ENCODE data around the gene ZNF430. TPM values are rescaled to one million over a fixed set of nuclear protein-coding genes. Genes with fewer than 3 reads are reported as not detected.
A peak's percentile ranks its signal among the peaks of the same experiment; 100 is the strongest.

Gene ZNF430
- total and polyA plus RNA-seq, 2 donors (not counting 1 experiment from before 2014, with no cell fraction given) = 27.5 to 45.4 TPM

DNA sequence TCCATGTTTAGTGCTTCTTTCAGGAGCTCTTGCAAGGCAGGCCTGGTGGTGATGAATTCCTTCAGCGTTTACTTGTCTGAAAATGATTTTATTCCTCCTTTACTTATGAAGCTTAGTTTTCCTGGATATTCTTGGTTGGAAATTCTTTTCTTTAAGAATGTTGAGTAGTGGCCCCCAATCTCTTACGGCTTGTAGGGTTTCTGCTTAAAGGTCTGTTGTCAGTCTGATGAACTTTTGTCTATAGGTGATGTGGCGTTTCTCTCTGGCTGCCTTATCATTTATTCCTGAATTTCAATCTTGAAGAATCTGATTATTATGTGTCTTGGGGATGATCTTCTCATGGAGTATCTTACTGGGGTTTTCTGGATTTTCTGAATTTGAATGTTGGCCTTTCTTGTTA, 26.0 kb downstream of the ZNF430 start:
- Histone ChIP-seq H3K27ac (ENCODE audit: low read length in 2 of 2) (no peak overlapping the region), H3K9me3 (ENCODE audit: control extremely low read depth in 1 of 3, control insufficient read depth in 2 of 3, insufficient read depth in 1 of 3, low read length in 2 of 3) (peaks cover 12 to 43% (median 30%) of the 10 kb centered on the region in 3 donors), H4K20me1 (ENCODE audit: control insufficient read depth, insufficient read depth, low read length, poor library complexity, severe bottlenecking) (no peaks in the 10 kb centered on the region), H3K9ac (ENCODE audit: low read length) (no peak overlapping the region), H3K4me1 (ENCODE audit: control insufficient read depth in 2 of 2, insufficient read depth in 2 of 2, low read length in 2 of 2) (no peaks in the 10 kb centered on the region), H2AFZ (ENCODE audit: insufficient read depth, low read depth, low read length, poor library complexity, severe bottlenecking) (no peak overlapping the region), H3K4me3 (ENCODE audit: control extremely low read depth in 1 of 5, extremely low read depth in 1 of 5, insufficient read depth in 1 of 5, low read depth in 2 of 5, low read length in 4 of 5) (no peak overlapping the region), H3K27me3 (replicated peaks in 1 of 4; ENCODE audit: control extremely low read depth in 1 of 4, control insufficient read depth in 3 of 4, insufficient read depth in 4 of 4, low read length in 3 of 4) (no peaks in the 10 kb centered on the region), H3K79me2 (ENCODE audit: control insufficient read depth, insufficient read depth, low read length) (peaks cover 73% of the 10 kb centered on the region), H3K36me3 (replicated peaks in 1 of 2; ENCODE audit: control extremely low read depth in 1 of 2, control insufficient read depth in 1 of 2, extremely low read depth in 1 of 2, insufficient read depth in 2 of 2, low read length in 1 of 2) (peaks cover 12 to 49% of the 10 kb centered on the region in 2 experiments), H3K4me2 (replicated peaks; ENCODE audit: low read depth, low read length, poor library complexity, severe bottlenecking) (no peak overlapping the region)
- Mint-ChIP-seq H3K9me3 (ENCODE audit: insufficient read depth) (peaks cover 31% of the 10 kb centered on the region), H3K4me3 (no peak overlapping the region), H3K27ac (peak overlapping the region; percentile 27), H3K27me3 (no peaks in the 10 kb centered on the region), H3K4me1 (peaks cover 14% of the 10 kb centered on the region)
- TF ChIP-seq EZH2 (IDR thresholded peaks at IDR 0.05; ENCODE audit: borderline replicate concordance, insufficient read depth, low read depth, low read length, poor library complexity, severe bottlenecking) = no peak
- TF ChIP-seq, protein P1, sequence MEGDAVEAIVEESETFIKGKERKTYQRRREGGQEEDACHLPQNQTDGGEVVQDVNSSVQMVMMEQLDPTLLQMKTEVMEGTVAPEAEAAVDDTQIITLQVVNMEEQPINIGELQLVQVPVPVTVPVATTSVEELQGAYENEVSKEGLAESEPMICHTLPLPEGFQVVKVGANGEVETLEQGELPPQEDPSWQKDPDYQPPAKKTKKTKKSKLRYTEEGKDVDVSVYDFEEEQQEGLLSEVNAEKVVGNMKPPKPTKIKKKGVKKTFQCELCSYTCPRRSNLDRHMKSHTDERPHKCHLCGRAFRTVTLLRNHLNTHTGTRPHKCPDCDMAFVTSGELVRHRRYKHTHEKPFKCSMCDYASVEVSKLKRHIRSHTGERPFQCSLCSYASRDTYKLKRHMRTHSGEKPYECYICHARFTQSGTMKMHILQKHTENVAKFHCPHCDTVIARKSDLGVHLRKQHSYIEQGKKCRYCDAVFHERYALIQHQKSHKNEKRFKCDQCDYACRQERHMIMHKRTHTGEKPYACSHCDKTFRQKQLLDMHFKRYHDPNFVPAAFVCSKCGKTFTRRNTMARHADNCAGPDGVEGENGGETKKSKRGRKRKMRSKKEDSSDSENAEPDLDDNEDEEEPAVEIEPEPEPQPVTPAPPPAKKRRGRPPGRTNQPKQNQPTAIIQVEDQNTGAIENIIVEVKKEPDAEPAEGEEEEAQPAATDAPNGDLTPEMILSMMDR (IDR thresholded peaks at IDR 0.05) = no peak
- ATAC-seq (ENCODE audit: low read depth) (no peak), DNase-seq (no peak)
- 100% methylated on average over 2 of the region's 3 CpGs for WGBS (ENCODE audit: insufficient coverage)
- ChIA-PET CTCF (no interaction called here), POLR2A (no interaction called here)
- intact Hi-C loops (cut with micrococcal nuclease) = no loop called here

DNA sequence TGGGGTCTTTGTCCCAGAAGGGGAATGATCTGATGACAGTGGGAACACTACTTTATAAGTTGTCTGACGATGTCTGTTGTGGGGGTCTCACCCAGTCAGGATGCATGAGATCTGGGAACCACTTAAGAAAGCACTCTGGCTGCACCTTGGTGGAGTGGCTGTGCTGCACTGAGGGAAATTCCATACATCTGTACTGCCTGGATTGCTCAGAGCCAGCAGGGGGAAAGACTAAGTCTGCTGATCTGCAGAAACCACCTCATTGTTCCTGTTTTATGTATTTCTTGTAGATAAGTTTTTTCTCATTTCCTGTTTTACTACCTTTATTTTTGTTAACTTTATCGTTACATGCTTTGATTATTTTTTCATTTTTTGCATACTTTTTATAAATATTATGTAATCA, 27.3 kb downstream of the ZNF430 start:
- H3K4me1 Mint-ChIP-seq = peaks cover 14% of the 10 kb centered on the region
- Histone ChIP-seq H3K9ac (ENCODE audit: low read length) (no peak overlapping the region), H4K20me1 (ENCODE audit: control insufficient read depth, insufficient read depth, low read length, poor library complexity, severe bottlenecking) (no peaks in the 10 kb centered on the region), H2AFZ (ENCODE audit: insufficient read depth, low read depth, low read length, poor library complexity, severe bottlenecking) (no peak overlapping the region), H3K4me2 (replicated peaks; ENCODE audit: low read depth, low read length, poor library complexity, severe bottlenecking) (no peak overlapping the region), H3K79me2 (ENCODE audit: control insufficient read depth, insufficient read depth, low read length) (peaks cover 71% of the 10 kb centered on the region), H3K27me3 (replicated peaks in 1 of 4; ENCODE audit: control extremely low read depth in 1 of 4, control insufficient read depth in 3 of 4, insufficient read depth in 4 of 4, low read length in 3 of 4) (no peaks in the 10 kb centered on the region), H3K4me1 (ENCODE audit: control insufficient read depth in 2 of 2, insufficient read depth in 2 of 2, low read length in 2 of 2) (no peaks in the 10 kb centered on the region), H3K36me3 (replicated peaks in 1 of 2; ENCODE audit: control extremely low read depth in 1 of 2, control insufficient read depth in 1 of 2, extremely low read depth in 1 of 2, insufficient read depth in 2 of 2, low read length in 1 of 2) (peaks cover 19 to 47% of the 10 kb centered on the region in 2 experiments), H3K9me3 (ENCODE audit: control extremely low read depth in 1 of 3, control insufficient read depth in 2 of 3, insufficient read depth in 1 of 3, low read length in 2 of 3) (peaks cover 15 to 38% (median 38%) of the 10 kb centered on the region in 3 donors), H3K4me3 (ENCODE audit: control extremely low read depth in 1 of 5, extremely low read depth in 1 of 5, insufficient read depth in 1 of 5, low read depth in 2 of 5, low read length in 4 of 5) (no peak overlapping the region), H3K27ac (ENCODE audit: low read length in 2 of 2) (peak overlapping the region in 1 of 2 donors; percentile 34)
- H3K27ac Mint-ChIP-seq = no peak overlapping the region
- no peak for TF ChIP-seq EZH2 (IDR thresholded peaks at IDR 0.05; ENCODE audit: borderline replicate concordance, insufficient read depth, low read depth, low read length, poor library complexity, severe bottlenecking)
- TF ChIP-seq, protein P1 (IDR thresholded peaks at IDR 0.05) = no peak
- ChIA-PET POLR2A (no interaction called here), CTCF (interaction anchor here (0.6 kb wide), 1 partner anchor 317 kb away, joined by 3 read pairs; no protein-coding TSS in a partner anchor)
- H3K4me3 Mint-ChIP-seq = no peak overlapping the region
- intact Hi-C loops (cut with micrococcal nuclease) = no loop called here
- ATAC-seq (ENCODE audit: low read depth) = no peak
- peak; percentile 12 for DNase-seq
- H3K27me3 Mint-ChIP-seq = no peaks in the 10 kb centered on the region
- 100% methylated on average over 1 of the region's 2 CpGs for WGBS (ENCODE audit: insufficient coverage)
- H3K9me3 Mint-ChIP-seq (ENCODE audit: insufficient read depth) = peaks cover 36% of the 10 kb centered on the region

Measured in B cell (primary cell).